Measurements from ENCODE around the gene OR4C46. TPM values are rescaled to one million over a fixed set of nuclear protein-coding genes. Genes with fewer than 3 reads are reported as not detected.

Gene OR4C46
- total and polyA plus RNA-seq, 4 donors, result not detected

DNA sequence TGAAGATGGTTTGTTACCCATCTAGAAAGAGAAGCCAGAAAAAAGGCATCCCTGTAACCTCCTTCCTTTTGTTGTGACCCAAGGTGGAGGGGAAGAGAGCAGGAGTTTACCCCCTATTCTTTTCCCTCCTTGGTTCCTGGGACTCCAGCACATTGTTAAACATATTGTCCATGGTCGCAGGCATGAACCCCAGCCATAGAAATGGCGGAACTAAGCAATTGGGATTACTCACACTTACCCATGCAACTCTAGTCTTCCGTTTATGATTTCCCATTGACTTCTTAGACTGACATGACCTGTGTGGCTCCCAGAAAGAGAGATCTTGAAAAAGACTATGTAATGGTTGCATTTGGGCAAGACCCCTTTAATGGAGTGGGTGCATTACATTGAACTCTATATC lies 45.4 kb downstream of the OR4C46 start:
- Histone ChIP-seq H3K27me3 (ENCODE audit: control insufficient read depth in 4 of 4, insufficient read depth in 4 of 4, low read length in 3 of 4) (no peaks in the 10 kb centered on the region), H3K27ac (ENCODE audit: low read depth in 1 of 2, low read length in 2 of 2) (no peak overlapping the region), H3K4me1 (ENCODE audit: control insufficient read depth in 4 of 4, insufficient read depth in 4 of 4, low read length in 3 of 4) (no peaks in the 10 kb centered on the region), H3K9ac (ENCODE audit: low read depth in 1 of 2, low read length in 2 of 2) (no peak overlapping the region), H3K4me3 (ENCODE audit: low read depth in 1 of 3, low read length in 3 of 3) (peak overlapping the region in 1 of 3 donors; percentile 23), H3K36me3 (ENCODE audit: control insufficient read depth in 4 of 4, insufficient read depth in 3 of 4, low read depth in 1 of 4, low read length in 3 of 4) (no peaks in the 10 kb centered on the region), H3K9me3 (ENCODE audit: control insufficient read depth in 4 of 4, low read length in 3 of 4) (peaks cover 6 to 17% (median 11%) of the 10 kb centered on the region in 4 donors)
- TF ChIP-seq HNF4A (conservative IDR thresholded peaks at IDR 0.05) (no peak), FOXA2 (IDR thresholded peaks at IDR 0.05) (no peak), RAD21 (IDR thresholded peaks at IDR 0.05) (no peak), EGR1 (IDR thresholded peaks at IDR 0.05; ENCODE audit: low read depth in 2 of 2) (no peak), RXRA (IDR thresholded peaks at IDR 0.05) (no peak), TAF1 (conservative IDR thresholded peaks at IDR 0.05) (no peak), NR2F2 (IDR thresholded peaks at IDR 0.05) (no peak), YY1 (IDR thresholded peaks at IDR 0.05) (no peak)
- TF ChIP-seq, protein P1, sequence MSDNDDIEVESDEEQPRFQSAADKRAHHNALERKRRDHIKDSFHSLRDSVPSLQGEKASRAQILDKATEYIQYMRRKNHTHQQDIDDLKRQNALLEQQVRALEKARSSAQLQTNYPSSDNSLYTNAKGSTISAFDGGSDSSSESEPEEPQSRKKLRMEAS (IDR thresholded peaks at IDR 0.05), result no peak
- DNase-seq (ENCODE audit: low spot score), result no peak
- 61% methylated on average over 3 of the region's 3 CpGs for WGBS

Other genes with a start within 250 kb of the OR4C46 start
- gene OR4A5, start 102.8 kb upstream of the OR4C46 start, total RNA-seq, result not detected
- not detected for gene OR4A5, start 102.8 kb upstream of the OR4C46 start, polyA plus RNA-seq